Measurements from ENCODE around the gene C16orf74.

Gene C16orf74

DNA sequence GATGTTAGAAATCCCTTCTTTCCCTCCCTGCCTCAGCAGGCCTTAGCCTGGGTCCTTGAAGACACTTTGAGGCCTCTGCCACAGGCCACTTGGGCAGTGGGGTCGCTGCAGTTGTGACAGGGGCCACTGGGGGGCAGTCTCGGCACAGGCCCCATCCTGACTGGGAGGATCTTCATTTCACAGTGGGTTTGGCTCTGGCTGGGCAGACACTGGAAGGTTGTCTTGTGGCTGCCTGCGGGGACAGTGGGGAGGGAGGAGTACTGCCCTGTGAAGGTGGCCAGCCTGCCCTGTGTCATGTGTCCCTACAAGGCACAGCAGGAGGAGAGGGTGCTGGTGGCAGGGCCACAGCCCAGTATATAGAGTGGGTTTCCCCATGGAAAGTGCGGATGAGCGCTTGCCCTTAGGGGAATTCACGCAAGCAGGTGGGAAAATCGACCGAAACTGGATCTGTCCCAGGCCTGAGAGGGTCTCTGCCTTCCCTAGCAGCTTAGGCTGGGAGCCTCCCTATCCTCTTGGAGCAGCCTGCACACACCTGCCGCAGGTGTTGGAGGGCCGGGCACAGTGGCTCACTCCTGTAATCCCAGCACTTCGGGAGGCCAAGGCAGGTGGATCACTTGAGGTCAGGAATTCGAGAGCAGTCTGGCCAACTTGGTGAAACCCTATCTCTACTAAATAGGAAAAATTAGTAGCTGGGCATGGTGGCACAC is 90.9 kb downstream of the C16orf74 start:
- peak in 46 of 58 donors; percentile 14 to 73 (median 47) for DNase-seq

DNA sequence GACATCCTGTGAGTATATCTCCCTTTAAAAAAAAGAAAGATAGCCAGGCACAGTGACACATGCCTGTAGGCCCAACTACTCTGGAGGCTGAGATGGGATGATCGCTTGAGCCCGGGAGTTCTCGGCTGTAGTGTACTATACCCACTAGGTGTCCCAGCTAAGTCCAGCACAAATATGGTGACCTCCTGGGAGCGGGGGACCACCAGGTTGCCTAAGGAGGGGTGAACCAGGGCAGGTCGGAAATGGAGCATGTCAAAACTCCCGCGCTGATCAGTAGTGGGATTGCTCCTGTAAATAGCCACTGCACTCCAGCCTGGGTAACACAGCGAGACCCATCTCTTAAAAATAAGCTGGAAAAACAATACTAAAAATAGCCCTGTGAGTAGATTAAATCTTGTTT is 91.6 kb downstream of the C16orf74 start:
- DNase-seq, result no peak

DNA sequence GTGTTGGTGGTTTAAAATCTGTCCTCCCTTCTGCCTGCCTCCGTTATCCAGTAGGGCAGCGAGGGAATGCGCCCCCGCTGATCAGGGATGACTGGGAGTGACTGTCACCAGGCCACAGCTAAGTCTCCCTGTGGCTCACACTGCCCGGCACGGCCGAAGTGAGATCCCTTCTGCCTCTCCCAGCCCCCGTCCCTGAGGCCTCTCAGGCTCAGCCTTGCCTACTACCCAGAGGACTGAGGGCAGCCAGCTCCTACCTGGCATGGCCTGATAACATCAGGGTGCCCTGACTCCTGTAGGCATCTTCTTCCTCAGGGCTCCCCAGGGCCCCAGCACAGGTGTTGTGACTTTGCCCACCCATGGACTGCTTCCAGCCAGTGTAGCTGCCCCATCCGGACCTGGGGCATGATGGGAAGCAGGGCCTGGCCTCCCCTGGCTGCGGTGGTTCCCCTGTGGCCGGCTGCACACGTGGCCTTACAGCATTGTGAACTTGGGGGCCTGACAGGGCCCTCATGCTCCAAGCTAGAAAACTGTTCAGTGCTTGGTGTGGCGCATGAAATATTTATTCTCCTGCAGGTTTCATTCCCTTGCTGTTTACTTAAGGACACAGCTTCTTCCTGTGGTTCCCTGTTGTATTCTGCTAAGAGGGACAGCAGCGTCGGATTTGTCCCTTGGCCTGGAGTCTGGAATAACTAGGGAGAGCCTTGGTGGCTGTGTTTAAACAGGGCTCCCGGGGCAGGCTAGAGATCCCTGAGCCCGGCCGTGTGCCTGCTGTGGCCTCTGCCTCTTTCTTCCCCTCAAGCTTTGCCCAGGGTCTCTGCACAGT is 92.2 kb downstream of the C16orf74 start:
- DNase-seq, result no peak

DNA sequence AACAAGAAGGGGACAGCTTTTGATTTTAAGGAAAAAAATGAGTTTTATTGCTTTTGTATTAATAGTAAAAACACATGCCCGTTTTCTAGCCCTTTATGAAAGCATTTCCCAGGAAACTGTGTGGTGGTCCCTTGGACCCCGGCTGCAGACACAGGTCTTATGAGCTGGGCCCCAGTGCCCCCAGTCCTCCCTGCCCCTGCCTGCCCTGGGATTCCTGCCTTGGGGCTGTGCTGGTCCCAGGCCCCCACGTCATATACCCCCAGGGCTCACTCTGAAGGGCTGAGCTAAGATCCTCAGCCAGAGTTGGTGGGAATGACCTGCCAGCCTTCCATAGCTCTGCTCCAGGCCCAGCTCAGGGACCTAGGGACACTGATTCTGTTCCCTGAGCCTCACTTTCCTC is 92.9 kb downstream of the C16orf74 start:
- no peak for DNase-seq

All from anterior cingulate cortex (tissue), 58 donors.